Raji (cell line): ENCODE measurements around the gene TSPAN4.

Source experiments
- POLR2A ChIP-seq: IDR thresholded peaks from 2 replicates; pipeline ENCODE4 v1.6.1; 2011; ENCODE audit warnings: low read depth, low read length, control low read depth; ENCODE audit not compliant: insufficient read depth

The TSPAN4 gene

GRCh38 chr11:826227-826621 is 16.4 kb upstream of the TSPAN4 start:
- TF ChIP-seq POLR2A: no peak

GRCh38 chr11:826836-827145 is 15.9 kb upstream of the TSPAN4 start:
- no peak for TF ChIP-seq POLR2A

GRCh38 chr11:827146-827896 is 15.3 kb upstream of the TSPAN4 start:
- TF ChIP-seq POLR2A: no peak

GRCh38 chr11:827897-828192 is 14.8 kb upstream of the TSPAN4 start, which contains the start of gene CRACR2B:
TSS of gene CRACR2B (plus strand) at chr11:827919. CDS start at chr11:828608, 689 bp downstream.
- peak; percentile 13; the same call in 1 of the 2 replicates for TF ChIP-seq POLR2A

GRCh38 chr11:828506-829175 is 14.0 kb upstream of the TSPAN4 start:
- no peak for TF ChIP-seq POLR2A

- no peak for TF ChIP-seq POLR2A
These were observed 13.3 kb upstream of the TSPAN4 start for GRCh38 chr11:829176-829846.

GRCh38 chr11:829847-830294 is 12.8 kb upstream of the TSPAN4 start:
- TF ChIP-seq POLR2A: peak; percentile 30; the same call in 1 of the 2 replicates

- no peak for TF ChIP-seq POLR2A
These were observed 12.1 kb upstream of the TSPAN4 start for GRCh38 chr11:830295-831117.

- no peak for TF ChIP-seq POLR2A
These were observed 11.4 kb upstream of the TSPAN4 start for GRCh38 chr11:831118-831864.

GRCh38 chr11:831961-832528 is 10.6 kb upstream of the TSPAN4 start:
- no peak for TF ChIP-seq POLR2A

- TF ChIP-seq POLR2A: peak; percentile 62
These were observed 10.0 kb upstream of the TSPAN4 start, which contains the start of gene CD151 for GRCh38 chr11:832529-833113. TSS of gene CD151 (plus strand) at chr11:832952. CDS start at chr11:836070, 3,118 bp downstream.

GRCh38 chr11:833114-833791 is 9.4 kb upstream of the TSPAN4 start:
- no peak for TF ChIP-seq POLR2A

- no peak for TF ChIP-seq POLR2A
These were observed 8.8 kb upstream of the TSPAN4 start for GRCh38 chr11:833849-834311.
